ENCODE data around the gene OR13A1. TPM values are rescaled to one million over a fixed set of nuclear protein-coding genes. Genes with fewer than 3 reads are reported as not detected.
"Not testable (repeated sequence)": the region's sequence is repeated elsewhere in the genome, so short reads cannot be mapped to it uniquely, and the experiment has no call there.

OR13A1 gene
- total RNA-seq, 1 donor from 2014 or later: not detected

DNA sequence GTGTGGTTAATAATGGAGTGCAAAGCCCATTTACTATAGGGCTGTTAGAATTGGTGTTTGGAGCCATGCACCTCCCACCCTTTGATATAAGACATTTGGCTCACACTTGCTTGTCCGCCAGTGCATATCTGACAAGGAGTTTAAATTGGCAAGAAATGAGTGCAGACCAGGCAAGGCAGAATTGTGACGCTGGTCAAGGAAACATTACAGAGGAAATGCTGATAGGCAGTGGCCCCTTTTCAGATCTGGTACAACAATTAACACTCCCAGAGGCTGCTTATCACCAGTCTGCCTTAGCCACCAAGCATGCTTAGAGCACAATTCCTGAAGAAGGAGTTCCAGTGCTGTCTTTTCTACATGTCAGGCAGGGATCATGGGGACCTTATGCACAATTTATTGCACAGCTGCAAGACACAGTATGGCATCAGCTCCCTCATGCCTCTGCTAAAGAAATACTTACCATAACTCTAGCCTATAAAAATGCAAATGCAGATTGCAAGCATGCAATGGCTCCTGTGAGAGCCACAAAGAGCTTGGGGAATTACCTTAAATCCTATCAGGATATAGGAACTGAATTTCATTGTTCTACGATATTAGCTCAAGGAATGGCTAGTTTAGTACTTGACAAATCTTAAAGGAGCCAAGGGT, 35.2 kb downstream of the OR13A1 start:
- no peak for DNase-seq

DNA sequence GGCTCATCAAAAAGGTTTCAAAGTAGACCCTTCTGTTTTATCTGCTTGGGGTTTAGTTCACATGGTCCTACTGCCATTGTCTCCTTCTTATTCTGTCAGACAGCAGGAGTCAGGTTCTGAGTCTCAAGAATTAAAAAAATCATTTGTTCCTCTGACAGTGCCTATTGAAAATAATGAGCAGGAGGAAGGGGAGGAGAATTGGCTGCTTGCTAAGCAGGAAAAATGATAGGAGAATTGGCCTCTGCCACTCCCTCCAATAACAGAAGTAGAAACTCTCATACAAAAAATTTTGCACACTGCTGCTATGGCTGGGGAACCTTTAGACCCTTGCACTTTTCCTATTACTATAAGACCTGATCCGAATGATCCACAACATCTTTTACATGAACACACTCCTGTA, 35.7 kb downstream of the OR13A1 start:
- no peak for DNase-seq

DNA sequence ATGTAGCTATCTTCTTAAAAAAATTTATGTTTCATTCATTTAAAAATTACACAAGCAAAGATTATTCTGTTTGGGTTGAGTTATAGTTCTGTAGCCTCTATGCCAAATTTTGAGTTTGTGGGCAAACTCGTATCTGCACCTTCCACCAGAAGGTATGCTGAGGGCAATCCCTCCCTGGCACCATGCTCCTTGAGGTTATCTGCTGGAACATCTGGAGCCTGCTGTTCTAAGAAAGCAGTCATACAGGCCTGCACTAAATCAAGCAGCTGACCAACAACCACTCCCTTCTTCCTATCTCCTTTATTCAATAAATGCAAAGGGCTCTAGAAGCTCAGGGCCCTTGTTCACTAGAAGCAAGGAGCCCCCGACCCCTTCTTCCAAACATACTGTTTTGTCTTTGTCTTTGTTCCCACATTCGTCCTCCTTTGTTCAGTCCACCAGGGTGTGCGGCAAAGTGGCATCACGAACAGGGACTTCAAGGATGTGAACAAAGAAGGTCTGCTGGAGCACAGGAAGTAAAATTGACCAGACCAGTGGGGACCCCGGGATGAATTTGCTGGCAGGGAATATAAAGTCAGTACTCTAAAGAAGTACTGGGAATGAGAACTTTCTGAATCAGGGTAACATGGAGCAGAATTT, 36.4 kb downstream of the OR13A1 start:
- no peak for DNase-seq

DNA sequence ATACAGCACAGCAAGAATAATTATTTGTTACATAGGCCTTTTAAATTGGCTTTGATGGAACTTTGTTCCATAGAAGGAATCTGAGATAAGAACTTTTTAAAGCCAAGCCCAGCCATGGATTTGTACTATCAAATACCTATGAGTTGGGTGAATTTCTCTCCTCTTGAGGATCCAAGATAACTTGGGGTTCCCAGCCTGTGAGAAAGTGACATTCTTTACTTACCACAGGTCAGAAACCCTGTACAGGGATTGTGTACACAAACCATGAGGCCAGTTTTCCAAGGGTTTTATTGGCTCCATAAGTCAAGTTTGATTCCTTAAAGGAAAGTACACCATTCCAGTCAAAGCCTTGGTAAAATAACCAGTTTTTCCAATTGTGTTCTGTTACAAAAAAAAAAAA, 39.3 kb downstream of the OR13A1 start:
- not testable (repeated sequence) for DNase-seq

DNA sequence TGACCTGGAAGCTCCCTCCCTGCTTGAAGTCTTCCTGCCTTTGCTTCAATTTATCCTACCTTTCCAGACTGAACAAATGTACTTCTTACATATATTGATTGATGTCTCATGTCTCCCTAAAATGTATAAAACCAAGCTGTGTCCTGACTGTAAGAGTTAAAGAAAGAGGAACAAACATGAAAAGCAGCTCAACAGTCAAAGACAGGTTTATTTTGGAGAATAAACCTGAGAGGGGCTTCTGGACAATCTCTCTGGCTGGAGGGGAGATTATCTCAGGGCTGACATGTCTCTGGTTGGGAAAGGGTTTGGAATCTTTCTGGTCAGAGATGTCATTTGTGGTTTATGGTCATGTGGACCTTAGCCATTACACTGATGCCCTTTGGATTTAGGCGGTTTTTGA, 41.0 kb downstream of the OR13A1 start:
- no peak for DNase-seq

DNA sequence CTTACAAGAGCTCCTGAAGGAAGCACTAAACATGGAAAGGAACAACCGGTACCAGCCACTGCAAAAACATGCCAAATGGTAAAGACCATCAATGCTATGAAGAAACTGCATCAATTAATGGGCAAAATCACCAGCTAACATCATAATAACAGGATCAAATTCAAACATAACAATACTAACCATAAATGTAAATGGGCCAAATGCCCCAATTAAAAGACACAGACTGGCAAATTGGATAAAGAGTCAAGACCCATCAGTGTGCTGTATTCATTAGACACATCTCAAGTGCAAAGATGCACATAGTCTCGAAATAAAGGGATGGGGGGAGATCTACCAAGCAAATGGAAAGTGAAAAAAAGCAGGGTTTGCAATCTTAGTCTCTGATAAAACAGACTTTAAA, 47.6 kb downstream of the OR13A1 start:
- not testable (repeated sequence) for DNase-seq

DNA sequence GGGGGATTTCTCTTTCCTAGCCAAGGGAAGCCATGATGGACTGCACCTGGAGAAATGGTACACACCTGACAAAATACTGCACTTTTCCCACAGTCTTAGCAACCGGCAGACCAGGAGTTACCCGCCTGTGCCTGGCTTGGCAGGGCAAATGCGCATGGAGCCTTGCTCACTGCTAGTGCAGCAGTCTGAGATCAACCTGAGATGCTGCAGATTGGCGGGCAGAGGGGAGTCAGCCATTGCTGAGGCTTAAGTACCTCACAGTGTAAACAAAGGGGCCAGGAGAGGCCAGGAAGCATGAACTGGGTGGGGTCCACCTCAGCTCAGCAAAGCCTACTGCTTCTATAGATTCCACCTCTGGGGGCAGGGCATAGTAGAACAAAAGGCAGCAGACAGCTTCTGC, 49.4 kb downstream of the OR13A1 start:
- no peak for DNase-seq

DNA sequence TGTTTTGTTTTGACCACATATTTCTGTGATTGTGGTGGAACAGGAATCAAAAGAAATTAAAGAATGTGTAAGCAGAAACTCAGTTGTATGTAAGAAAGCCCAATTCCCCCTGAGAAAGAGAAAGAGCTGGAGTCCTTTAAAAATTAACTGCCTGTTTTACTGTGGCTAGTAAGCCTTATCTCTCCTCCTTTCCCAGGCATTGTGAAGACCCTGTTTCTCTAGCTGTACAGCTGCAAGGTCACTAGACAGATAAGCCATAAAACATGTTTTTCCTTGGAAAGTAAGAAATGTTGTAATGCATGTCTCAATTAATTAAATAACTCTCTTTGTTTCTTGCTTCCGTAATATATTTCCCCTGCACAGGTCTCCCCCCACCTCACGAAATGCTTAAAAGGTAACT, 53.5 kb downstream of the OR13A1 start:
- no peak for DNase-seq

DNA sequence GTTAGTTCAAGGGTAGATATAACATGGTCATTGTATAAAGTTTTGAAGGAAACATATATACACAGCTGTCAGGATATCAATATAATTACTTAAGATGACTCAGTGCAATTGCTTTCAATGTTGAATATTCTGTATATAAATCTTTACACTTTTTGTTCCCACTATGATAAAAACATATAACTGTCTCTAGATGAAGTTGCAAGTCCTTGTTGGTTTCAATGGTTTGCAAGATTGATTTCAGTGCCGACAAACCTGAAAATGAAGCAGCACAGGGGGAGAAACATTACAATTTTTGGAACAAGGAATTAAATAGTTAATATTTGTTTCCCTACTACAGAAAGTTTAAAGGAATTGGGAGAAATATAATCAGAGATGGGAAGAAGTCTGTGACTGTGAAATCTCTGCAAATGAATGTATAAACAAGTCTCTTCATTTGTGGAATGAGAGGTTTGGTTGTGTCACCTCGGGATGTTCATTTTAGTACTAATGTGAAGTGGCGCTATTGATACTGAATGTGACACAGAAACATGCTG, 54.1 kb downstream of the OR13A1 start:
- DNase-seq: no peak

DNA sequence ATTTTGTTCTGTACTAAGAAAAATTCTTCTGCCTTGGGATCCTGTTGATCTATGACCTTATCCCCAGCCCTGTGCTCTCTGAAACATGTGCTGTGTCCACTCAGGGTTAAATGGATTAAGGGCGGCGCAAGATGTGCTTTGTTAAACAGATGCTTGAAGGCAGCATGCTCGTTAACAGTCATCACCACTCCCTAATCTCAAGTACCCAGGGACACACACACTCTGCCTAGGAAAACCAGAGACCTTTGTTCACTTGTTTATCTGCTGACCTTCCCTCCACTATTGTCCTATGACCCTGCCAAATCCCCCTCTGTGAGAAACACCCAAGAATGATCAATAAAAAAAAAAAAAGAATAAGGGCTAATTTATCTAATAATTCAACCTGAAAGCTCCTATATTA, 54.8 kb downstream of the OR13A1 start:
- DNase-seq: not testable (repeated sequence)

DNA sequence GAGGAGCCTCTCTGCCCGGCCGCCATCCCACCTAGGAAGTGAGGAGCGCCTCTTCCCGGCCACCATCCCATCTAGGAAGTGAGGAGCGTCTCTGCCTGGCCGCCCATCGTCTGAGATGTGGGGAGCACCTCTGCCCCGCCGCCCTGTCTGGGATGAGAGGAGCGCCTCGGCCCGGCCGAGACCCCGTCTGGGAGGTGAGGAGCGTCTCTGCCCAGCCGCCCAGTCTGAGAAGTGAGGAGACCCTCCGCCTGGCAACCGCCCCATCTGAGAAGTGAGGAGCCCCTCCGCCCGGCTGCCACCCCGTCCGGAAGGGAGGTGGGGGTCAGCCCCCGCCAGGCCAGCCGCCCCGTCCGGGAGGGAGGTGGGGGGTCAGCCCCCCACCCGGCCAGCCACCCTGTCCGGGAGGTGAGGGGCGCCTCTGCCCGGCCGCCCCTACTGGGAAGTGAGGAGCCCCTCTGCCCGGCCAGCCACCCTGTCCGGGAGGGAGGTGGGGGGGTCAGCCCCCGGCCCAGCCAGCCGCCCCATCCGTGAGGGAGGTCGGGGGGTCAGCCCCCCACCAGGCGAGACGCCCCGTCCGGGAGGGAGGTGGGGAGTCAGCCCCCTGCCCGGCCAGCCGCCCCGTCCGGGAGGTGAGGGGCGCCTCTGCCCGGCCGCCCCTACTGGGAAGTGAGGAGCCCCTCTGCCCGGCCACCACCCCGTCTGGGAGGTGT, 55.5 kb downstream of the OR13A1 start:
- DNase-seq: not testable (repeated sequence)

DNA sequence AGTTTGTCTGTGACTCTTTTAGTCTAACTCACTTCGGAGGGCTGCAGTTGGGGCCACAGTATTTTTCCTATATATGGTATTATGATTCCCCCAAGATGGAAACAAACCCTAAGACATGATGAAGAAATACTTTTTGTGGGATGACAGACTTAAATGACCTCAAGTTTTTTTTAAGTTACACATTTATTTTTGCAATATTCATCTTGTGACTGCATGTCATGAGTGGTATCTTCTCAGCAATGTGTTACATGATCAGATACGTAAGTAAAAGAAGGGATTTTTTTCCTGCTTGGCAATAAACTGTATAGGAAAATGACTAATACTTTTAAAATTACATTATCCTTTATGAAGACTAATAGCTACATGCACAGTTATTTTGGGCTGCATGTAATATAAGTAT, 57.8 kb downstream of the OR13A1 start:
- DNase-seq: no peak

DNA sequence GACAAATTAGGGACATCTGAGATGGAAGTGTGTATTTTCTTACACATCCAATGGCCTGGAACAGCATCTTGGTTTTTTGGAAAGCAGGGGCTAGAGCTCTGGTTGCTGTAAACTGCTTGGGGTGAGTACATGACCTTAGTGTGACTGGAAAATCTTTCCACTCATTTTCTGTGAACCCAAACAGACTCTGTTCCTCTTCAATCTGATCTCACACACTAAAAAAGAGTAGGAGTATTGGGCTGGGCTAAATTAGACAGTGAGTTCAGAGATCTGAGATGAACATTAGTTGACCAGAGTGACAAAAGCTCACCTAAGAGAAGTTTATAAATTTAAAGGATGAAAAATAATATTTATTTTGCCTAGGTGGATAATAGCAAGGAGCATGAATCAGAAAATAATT, 59.2 kb downstream of the OR13A1 start:
- DNase-seq: no peak

DNA sequence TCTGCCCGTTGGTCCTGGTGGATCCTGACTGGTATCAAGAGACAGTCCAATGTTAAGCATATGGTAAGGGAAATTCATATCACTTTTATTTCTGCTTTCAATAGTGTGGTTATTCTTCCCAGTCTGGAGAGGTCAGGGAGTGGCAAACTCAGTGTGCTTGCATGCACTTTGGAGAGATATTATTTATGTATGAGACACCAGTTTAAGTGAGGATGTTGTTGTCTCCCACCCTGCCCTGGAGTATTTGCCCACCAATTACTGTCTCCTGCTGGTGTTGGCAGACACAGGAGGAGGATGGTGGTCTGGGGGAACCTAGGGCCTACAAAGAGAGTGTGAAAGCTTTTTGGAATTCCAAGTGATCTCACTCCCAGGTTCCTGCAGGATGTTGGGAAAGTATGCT, 59.7 kb downstream of the OR13A1 start:
- DNase-seq: no peak

DNA sequence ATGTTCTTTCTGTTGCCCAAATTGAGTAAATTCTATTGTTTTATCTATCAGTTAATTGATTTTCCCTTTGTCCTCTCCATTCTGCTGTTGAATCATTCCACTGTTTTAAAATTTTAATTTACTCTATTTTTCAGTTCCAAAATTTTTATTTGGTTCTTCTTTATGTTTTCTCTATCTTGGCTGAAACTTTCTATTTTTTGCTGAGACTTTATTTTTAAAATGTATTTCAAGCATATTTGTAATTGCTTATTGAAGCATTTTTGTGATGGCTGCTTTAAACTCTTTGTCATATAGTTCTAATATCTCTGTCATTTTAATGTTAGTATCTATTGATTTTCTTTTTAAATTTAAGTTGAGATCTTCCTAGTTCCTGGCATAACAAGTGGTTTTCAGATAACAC, 60.5 kb downstream of the OR13A1 start:
- DNase-seq: no peak

DNA sequence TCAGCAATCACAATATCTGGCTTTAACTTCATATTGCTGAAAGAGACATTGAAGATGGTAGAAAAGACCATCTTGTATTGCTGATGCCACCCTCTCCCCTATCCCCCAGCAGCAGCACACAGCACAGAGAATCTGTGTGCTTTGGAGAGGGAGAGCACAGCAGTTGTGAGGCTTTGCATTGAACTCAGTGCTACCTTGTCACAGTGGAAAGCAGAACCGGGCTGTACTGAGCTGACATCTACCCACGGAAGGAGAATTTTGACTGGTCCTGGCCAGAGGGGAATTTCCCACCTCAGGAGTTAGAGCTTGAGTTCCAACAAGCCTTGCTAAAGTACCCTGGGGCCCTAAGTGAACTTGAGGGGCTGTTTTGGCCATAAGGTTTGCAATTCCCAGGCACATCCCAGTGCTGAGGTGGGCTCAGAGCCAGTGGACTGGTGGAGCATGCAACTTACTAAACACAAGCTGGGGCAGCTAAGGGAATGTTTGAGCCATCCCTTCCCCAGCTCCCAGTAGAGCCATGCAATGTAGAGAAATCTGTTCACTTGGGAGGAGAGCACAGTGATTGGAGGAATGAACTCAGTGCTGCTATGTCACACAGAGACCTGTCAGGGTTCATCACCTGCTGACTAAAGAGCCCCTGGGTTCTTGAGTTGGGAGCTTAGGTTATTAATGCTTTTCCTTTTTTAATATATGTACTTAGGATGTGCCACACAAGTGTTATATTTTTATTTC, 62.1 kb downstream of the OR13A1 start:
- no peak for DNase-seq

Other genes starting within 250 kb of the OR13A1 start
- gene ALOX5, start 58.6 kb upstream of the OR13A1 start, total RNA-seq: 0.34 and 0.60 TPM in 2 replicates

Data from dermis blood vessel endothelial cell (primary cell).